GM19193 (cell line): ENCODE results near the gene SGCA.

Experiments
- POLR2A ChIP-seq: IDR thresholded peaks from 4 replicates; pipeline ENCODE4 v1.6.1; 2011; ENCODE audit not compliant: insufficient read depth, insufficient read length; ENCODE audit errors: extremely low read depth

The SGCA gene

GRCh38 chr17:50141026-50141744 lies 24.6 kb upstream of the SGCA start:
- no peak for TF ChIP-seq POLR2A

GRCh38 chr17:50141745-50142110 lies 24.1 kb upstream of the SGCA start:
- TF ChIP-seq POLR2A: no peak

GRCh38 chr17:50143461-50144176 lies 22.2 kb upstream of the SGCA start:
- TF ChIP-seq POLR2A: no peak

GRCh38 chr17:50144355-50144754 lies 21.4 kb upstream of the SGCA start:
- no peak for TF ChIP-seq POLR2A

GRCh38 chr17:50144845-50145531 lies 20.8 kb upstream of the SGCA start:
- TF ChIP-seq POLR2A: no peak

- TF ChIP-seq POLR2A: no peak
These were observed 20.1 kb upstream of the SGCA start for GRCh38 chr17:50145532-50146229.

GRCh38 chr17:50146230-50146926 lies 19.4 kb upstream of the SGCA start:
- TF ChIP-seq POLR2A: no peak

GRCh38 chr17:50146927-50147665 lies 18.7 kb upstream of the SGCA start:
- TF ChIP-seq POLR2A: no peak

- TF ChIP-seq POLR2A: no peak
These were observed 18.0 kb upstream of the SGCA start for GRCh38 chr17:50147841-50148225.

- TF ChIP-seq POLR2A: peak; percentile 60
These were observed 17.3 kb upstream of the SGCA start for GRCh38 chr17:50148226-50149090.

- peak; percentile 24 for TF ChIP-seq POLR2A
These were observed 16.8 kb upstream of the SGCA start for GRCh38 chr17:50149091-50149416.

- TF ChIP-seq POLR2A: no peak
These were observed 16.1 kb upstream of the SGCA start for GRCh38 chr17:50149417-50150353.

- no peak for TF ChIP-seq POLR2A
These were observed 15.3 kb upstream of the SGCA start, which contains the start of gene PPP1R9B for GRCh38 chr17:50150354-50151040. PPP1R9B (minus strand) TSS chr17:50150677; CDS start chr17:50150513, 164 bp downstream.
